H1 (cell line): Measurements from ENCODE around the gene CALU. TPM values are rescaled to one million over a fixed set of nuclear protein-coding genes. Genes with fewer than 3 reads are reported as not detected.

Experiments used
- CTCF ChIA-PET: fragments of 300-600 bp; sonication (Branson Sonifier 250); formaldehyde crosslinking; loops from one replicate; lab custom pipeline; 2021; ENCODE audit not compliant: partially characterized antibody; lab: Charles Lee
- POLR2A ChIA-PET: fragments of 300-600 bp; sonication (Branson Sonifier 250); formaldehyde crosslinking; loops from one replicate; lab custom pipeline; 2021; ENCODE audit warnings: inconsistent platforms; ENCODE audit not compliant: partially characterized antibody; lab: Charles Lee
- DNase-seq, 2 experiments: peaks; one replicate each; pipeline versions ENCODE4 v3.0.0 to v3.0.0-alpha.2; 2010 to 2022; ENCODE audit warnings: low spot score in 2 of 2, low read depth in 1 of 2, mixed read lengths in 1 of 2
- FAIRE-seq: peaks from 2 replicates; lab custom pipeline; 2011; peaks lifted over from hg19 to GRCh38; lab: Jason Lieb, UNC
- H2AFZ ChIP-seq: 2 replicates; pipeline ENCODE4 v1.8.1; 2012; ENCODE audit warnings: low read length, inconsistent platforms
- H2AK5ac ChIP-seq: 2 replicates; pipeline ENCODE4 v1.6.1; 2013; ENCODE audit warnings: low read depth, low read length
- H2BK120ac ChIP-seq: replicated peaks from 2 replicates; pipeline ENCODE3; 2013; ENCODE audit warnings: low read depth, low read length, inconsistent platforms
- H2BK12ac ChIP-seq: 2 replicates; pipeline ENCODE4 v1.6.1; 2013; ENCODE audit warnings: low read depth, low read length
- H2BK15ac ChIP-seq: 2 replicates; pipeline ENCODE4 v1.6.1; 2013; ENCODE audit warnings: low read length
- H2BK20ac ChIP-seq: 2 replicates; pipeline ENCODE4 v1.6.1; 2013; ENCODE audit warnings: low read length
- H2BK5ac ChIP-seq: 2 replicates; pipeline ENCODE4 v1.6.1; 2013; ENCODE audit warnings: low read depth, low read length
- H3K14ac ChIP-seq: 2 replicates; pipeline ENCODE4 v1.6.1; 2013; ENCODE audit warnings: inconsistent platforms; ENCODE audit not compliant: insufficient read length
- H3K18ac ChIP-seq: 2 replicates; pipeline ENCODE4 v1.6.1; 2013; ENCODE audit warnings: low read length; ENCODE audit errors: extremely low read depth
- H3K23ac ChIP-seq: 2 replicates; pipeline ENCODE4 v1.6.1; 2013; ENCODE audit warnings: inconsistent platforms; ENCODE audit not compliant: insufficient read length
- H3K23me2 ChIP-seq: 2 replicates; pipeline ENCODE4 v1.6.1; 2013; ENCODE audit warnings: low read depth, low read length
- H3K27ac ChIP-seq: 2 replicates; pipeline ENCODE4 v1.6.1; 2011; ENCODE audit warnings: low read depth, low read length, inconsistent platforms
- H3K27me3 ChIP-seq, 4 experiments: replicated peaks in 1 of 4; 1 replicate in 1 of 4; 2 replicates in 3 of 4; pipeline versions ENCODE4 v1.6.1 to v1.8.1; 2011 to 2013; ENCODE audit warnings: low read length in 3 of 4, mild to moderate bottlenecking in 3 of 4, inconsistent platforms in 2 of 4, mixed read lengths in 2 of 4, moderate library complexity in 1 of 4; ENCODE audit not compliant: control insufficient read depth in 3 of 4, insufficient read depth in 3 of 4; ENCODE audit errors: extremely low read depth in 1 of 4
- H3K36me3 ChIP-seq, 4 experiments: 2 replicates each; pipeline versions ENCODE4 v1.6.1 to v1.8.1; 2011 to 2013; ENCODE audit warnings: mild to moderate bottlenecking in 4 of 4, low read length in 3 of 4, moderate library complexity in 2 of 4, control low read depth in 1 of 4, inconsistent platforms in 1 of 4; ENCODE audit not compliant: insufficient read depth in 4 of 4, control insufficient read depth in 2 of 4
- H3K4ac ChIP-seq: replicated peaks from 2 replicates; pipeline ENCODE3; 2013; ENCODE audit warnings: low read length, low read depth, mixed read lengths, inconsistent platforms; ENCODE audit not compliant: insufficient read length
- H3K4me1 ChIP-seq, 4 experiments: replicated peaks in 1 of 4; 1 replicate in 1 of 4; 2 replicates in 3 of 4; pipeline versions ENCODE4 v1.6.1 to v1.8.1; 2011 to 2013; ENCODE audit warnings: low read length in 3 of 4, inconsistent platforms in 2 of 4, mixed read lengths in 1 of 4; ENCODE audit not compliant: insufficient read depth in 4 of 4, control insufficient read depth in 3 of 4
- H3K4me2 ChIP-seq, 2 experiments: 2 replicates each; pipeline versions ENCODE4 v1.6.1 to v1.8.1; 2011 to 2013; ENCODE audit warnings: low read depth in 2 of 2, low read length in 2 of 2, control low read depth in 1 of 2, inconsistent platforms in 1 of 2, mild to moderate bottlenecking in 1 of 2; ENCODE audit not compliant: insufficient read depth in 1 of 2
- H3K4me3 ChIP-seq, 4 experiments: fragments of 200-600, 300-600 bp in 1 of 4; sonication (generic), shearing (Covaris generic), sonication (Bioruptor Twin) in 1 of 4; 2 replicates each; pipeline versions ENCODE4 v1.5.1 to v1.8.1; 2011 to 2016; ENCODE audit warnings: low read length in 4 of 4, low read depth in 3 of 4, control low read depth in 2 of 4, inconsistent platforms in 2 of 4, mild to moderate bottlenecking in 2 of 4, mixed read lengths in 1 of 4, moderate library complexity in 1 of 4; ENCODE audit not compliant: insufficient read depth in 2 of 4; ENCODE audit errors: extremely low read depth in 1 of 4
- H3K56ac ChIP-seq: replicated peaks from 2 replicates; pipeline ENCODE3; 2013; ENCODE audit warnings: low read depth, mild to moderate bottlenecking, mixed read lengths, low read length, inconsistent platforms; ENCODE audit not compliant: insufficient read length
- H3K79me1 ChIP-seq: 2 replicates; pipeline ENCODE4 v1.6.1; 2013; ENCODE audit warnings: low read depth, low read length, control low read depth
- H3K79me2 ChIP-seq, 2 experiments: 2 replicates each; pipeline versions ENCODE4 v1.6.1 to v1.8.1; 2012 to 2013; ENCODE audit warnings: low read length in 2 of 2, mild to moderate bottlenecking in 2 of 2, inconsistent platforms in 1 of 2; ENCODE audit not compliant: insufficient read depth in 2 of 2, control insufficient read depth in 1 of 2
- H3K9ac ChIP-seq, 4 experiments: replicated peaks in 1 of 4; 1 replicate in 1 of 4; 2 replicates in 3 of 4; pipeline versions ENCODE4 v1.6.1 to v1.8.1; 2011 to 2013; ENCODE audit warnings: low read depth in 3 of 4, low read length in 3 of 4, control low read depth in 2 of 4, mild to moderate bottlenecking in 2 of 4, moderate library complexity in 2 of 4, inconsistent platforms in 1 of 4; ENCODE audit errors: extremely low read depth in 1 of 4
- H3K9me3 ChIP-seq, 2 experiments: 2 replicates each; pipeline versions ENCODE4 v1.6.1 to v1.8.1; 2012 to 2013; ENCODE audit warnings: mild to moderate bottlenecking in 2 of 2, moderate library complexity in 2 of 2, control low read depth in 1 of 2, inconsistent platforms in 1 of 2, low read depth in 1 of 2, low read length in 1 of 2, mixed read lengths in 1 of 2; ENCODE audit not compliant: insufficient read depth in 2 of 2
- H4K20me1 ChIP-seq, 2 experiments: replicated peaks in 1 of 2; 2 replicates each; pipeline versions ENCODE3 to v1.8.1; 2011 to 2013; ENCODE audit warnings: inconsistent platforms in 2 of 2, low read length in 2 of 2, mild to moderate bottlenecking in 1 of 2; ENCODE audit not compliant: insufficient read depth in 2 of 2, control insufficient read depth in 1 of 2
- H4K5ac ChIP-seq: 2 replicates; pipeline ENCODE4 v1.6.1; 2013; ENCODE audit warnings: low read length, low read depth, mixed read lengths, inconsistent platforms; ENCODE audit not compliant: insufficient read length
- H4K8ac ChIP-seq: 2 replicates; pipeline ENCODE4 v1.8.0; 2013; ENCODE audit warnings: mild to moderate bottlenecking, moderate library complexity, low read length, inconsistent platforms; ENCODE audit not compliant: insufficient read depth; ENCODE audit errors: extremely low read depth
- H4K91ac ChIP-seq: replicated peaks from 2 replicates; pipeline ENCODE3; 2013; ENCODE audit warnings: low read length, mixed read lengths, inconsistent platforms; ENCODE audit not compliant: insufficient read length
- CBX8 ChIP-seq: fragments of 300-800, 300-1000 bp; sonication (generic); IDR thresholded peaks from 2 replicates; pipeline ENCODE4 v1.7.1; 2016; ENCODE audit warnings: low read depth, low read length, borderline replicate concordance
- CHD1 ChIP-seq: IDR thresholded peaks from 2 replicates; pipeline ENCODE4 v1.6.1; 2012; ENCODE audit warnings: low read depth, low read length, improper control_type of control experiment
- EGR1 ChIP-seq: IDR thresholded peaks from 2 replicates; pipeline ENCODE4 v1.6.1; 2011; ENCODE audit warnings: low read depth, low read length, borderline replicate concordance
- KDM4A ChIP-seq: IDR thresholded peaks from one replicate; pipeline ENCODE4 v1.7.1; 2012; ENCODE audit warnings: low read depth, mild to moderate bottlenecking, moderate library complexity, low read length, inconsistent platforms; ENCODE audit not compliant: severe bottlenecking
- MAFK ChIP-seq: IDR thresholded peaks from 2 replicates; pipeline ENCODE4 v1.6.1; 2012; ENCODE audit warnings: low read depth, mild to moderate bottlenecking, improper control_type of control experiment, low read length
- POLR2AphosphoS5 ChIP-seq: IDR thresholded peaks from 2 replicates; pipeline ENCODE4 v1.6.1; 2011; ENCODE audit warnings: low read depth, low read length
- RAD21 ChIP-seq, 2 experiments: IDR thresholded peaks in 1 of 2; conservative IDR thresholded peaks in 1 of 2; 2 replicates each; pipeline ENCODE4 v1.6.1; 2011; ENCODE audit warnings: low read depth in 2 of 2, low read length in 2 of 2, improper control_type of control experiment in 1 of 2, inconsistent platforms in 1 of 2, mild to moderate bottlenecking in 1 of 2, moderate library complexity in 1 of 2
- SIRT6 ChIP-seq: IDR thresholded peaks from one replicate; pipeline ENCODE4 v1.7.1; 2012; ENCODE audit warnings: low read length, inconsistent platforms
- SP1 ChIP-seq: IDR thresholded peaks from 2 replicates; pipeline ENCODE4 v1.6.1; 2011; ENCODE audit warnings: low read depth, low read length
- SP2 ChIP-seq: IDR thresholded peaks from 2 replicates; pipeline ENCODE4 v1.6.1; 2012; ENCODE audit warnings: mild to moderate bottlenecking, low read length, inconsistent platforms
- SP4 ChIP-seq: IDR thresholded peaks from 2 replicates; pipeline ENCODE4 v1.6.1; 2012; ENCODE audit warnings: low read length, inconsistent platforms
- TAF1 ChIP-seq: IDR thresholded peaks from 2 replicates; pipeline ENCODE4 v1.6.1; 2011; ENCODE audit warnings: mild to moderate bottlenecking, low read depth, low read length
- WGBS, 2 experiments: shearing (Covaris generic) in 1 of 2; methylation state at CpG; one replicate each; pipeline versions ENCODE4 v1.1.6 to v1.1.7; 2013 to 2015; ENCODE audit warnings: low lambda C conversion rate in 2 of 2, mixed read lengths in 2 of 2, inconsistent platforms in 1 of 2, low coverage in 1 of 2, missing lambda C conversion rate in 1 of 2; ENCODE audit not compliant: insufficient replicate concordance in 2 of 2, insufficient coverage in 1 of 2, insufficient read length in 1 of 2; ENCODE audit errors: extremely low coverage in 1 of 2, missing lambda C conversion rate in 1 of 2; 5-methylcytosine and 5-hydroxymethylcytosine counted together
- polyA plus RNA-seq, 7 experiments: library from polyadenylated mRNA; depleted of rRNA in 3 of 7; stranded (reverse) in 5 of 7; unstranded in 2 of 7; fragments of >200 nt in 5 of 7; fragments of 200-250 nt in 2 of 7; gene quantifications; 1 replicate in 5 of 7; 2 replicates in 1 of 7; 4 replicates in 1 of 7; pipeline versions ENCODE4 v1.2.1 to v1.2.3, GENCODE V29; 2011 to 2013; ENCODE audit warnings: missing spikeins in 2 of 7, mixed read lengths in 2 of 7
- total RNA-seq: library from RNA; stranded (reverse); fragmentation: NEBNext Ultra II Directional; extraction: Animal tissue kit (Norgen Biotek cat#: 25700); gene quantifications from 2 replicates; pipeline ENCODE4 v1.2.1, GENCODE V29; 2021
- TF ChIP-seq, protein P1 (sequence below): IDR thresholded peaks from 2 replicates; pipeline ENCODE4 v1.6.1; 2012; ENCODE audit warnings: low read length, inconsistent platforms

The CALU gene
- total and polyA plus RNA-seq, 2 of the 8 experiments (the other 6 are each of a cell fraction or from before 2014, with no cell fraction given) = 67.2 to 170 TPM

DNA sequence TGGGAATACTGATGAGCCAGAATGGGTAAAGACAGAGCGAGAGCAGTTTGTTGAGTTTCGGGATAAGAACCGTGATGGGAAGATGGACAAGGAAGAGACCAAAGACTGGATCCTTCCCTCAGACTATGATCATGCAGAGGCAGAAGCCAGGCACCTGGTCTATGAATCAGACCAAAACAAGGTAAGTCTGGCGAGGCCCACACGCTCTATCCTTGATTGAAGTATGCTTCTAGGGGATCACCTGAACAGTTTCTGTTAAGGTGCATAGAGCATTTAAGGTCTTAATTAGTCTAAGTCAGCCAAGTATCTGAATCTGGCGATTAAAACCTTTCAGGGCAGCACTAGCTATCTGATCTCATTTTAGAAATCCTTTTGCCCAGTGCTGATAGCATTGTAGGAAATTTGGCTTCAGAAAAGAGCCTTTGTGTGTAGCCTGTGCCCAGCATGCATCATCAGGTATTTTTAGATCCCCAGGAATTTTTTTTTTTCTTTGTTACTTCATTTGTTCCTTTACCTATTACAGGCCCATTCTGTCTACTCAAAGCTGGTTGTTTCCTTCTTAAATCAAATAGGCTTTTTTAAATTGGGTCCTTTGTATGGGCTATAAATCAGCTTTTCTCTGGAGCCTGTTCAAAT lies 28.4 kb downstream of the CALU start:
- Histone ChIP-seq H3K4me1 (no peaks in the 10 kb centered on the region), H3K56ac (no peak overlapping the region), H3K27me3 (no peaks in the 10 kb centered on the region), H3K79me1 (no peaks in the 10 kb centered on the region), H3K4me2 (no peak overlapping the region), H2BK120ac (no peak overlapping the region), H3K4ac (no peak overlapping the region), H3K9ac (no peak overlapping the region), H3K23ac (no peak overlapping the region), H2AK5ac (no peak overlapping the region), H3K23me2 (no peaks in the 10 kb centered on the region), H2BK12ac (no peak overlapping the region), H2BK15ac (no peak overlapping the region), H3K9me3 (no peaks in the 10 kb centered on the region), H4K91ac (no peak overlapping the region), H4K20me1 (peaks cover 0 to 2% of the 10 kb centered on the region in 2 experiments), H3K36me3 (peaks cover 18 to 83% (median 48%) of the 10 kb centered on the region in 4 experiments), H3K27ac (no peak overlapping the region), H3K79me2 (no peaks in the 10 kb centered on the region), H3K18ac (no peak overlapping the region), H4K8ac (no peak overlapping the region), H4K5ac (no peak overlapping the region), H3K4me3 (no peak overlapping the region), H2BK5ac (no peak overlapping the region), H2BK20ac (no peak overlapping the region), H3K14ac (no peak overlapping the region), H2AFZ (no peak overlapping the region)
- FAIRE-seq (no peak), DNase-seq (no peak)
- POLR2A ChIA-PET = interaction anchor here (0.6 to 1.4 kb wide), 2 partner anchors 21 to 153 kb away, joined by 3 read pairs; no protein-coding TSS in a partner anchor
- WGBS, 2 experiments = 97% methylated on average over 6 of the region's 6 CpGs; no CpG with 5 or more reads in 1 of the 2 experiments
- CTCF ChIA-PET = interaction anchor here (1.4 kb wide), 1 partner anchor 113 kb away, joined by 4 read pairs; no protein-coding TSS in a partner anchor
- TF ChIP-seq KDM4A (no peak), POLR2AphosphoS5 (no peak), RAD21 (IDR thresholded peaks at IDR 0.05 in 1 of 2, conservative IDR thresholded peaks at IDR 0.05 in 1 of 2; ENCODE audit: low read depth in 2 of 2, low read length in 2 of 2) (no peak), SP1 (no peak), EGR1 (no peak), CBX8 (no peak), SP2 (no peak), TAF1 (no peak), SP4 (no peak), MAFK (no peak), CHD1 (no peak), SIRT6 (no peak)
- TF ChIP-seq, protein P1, sequence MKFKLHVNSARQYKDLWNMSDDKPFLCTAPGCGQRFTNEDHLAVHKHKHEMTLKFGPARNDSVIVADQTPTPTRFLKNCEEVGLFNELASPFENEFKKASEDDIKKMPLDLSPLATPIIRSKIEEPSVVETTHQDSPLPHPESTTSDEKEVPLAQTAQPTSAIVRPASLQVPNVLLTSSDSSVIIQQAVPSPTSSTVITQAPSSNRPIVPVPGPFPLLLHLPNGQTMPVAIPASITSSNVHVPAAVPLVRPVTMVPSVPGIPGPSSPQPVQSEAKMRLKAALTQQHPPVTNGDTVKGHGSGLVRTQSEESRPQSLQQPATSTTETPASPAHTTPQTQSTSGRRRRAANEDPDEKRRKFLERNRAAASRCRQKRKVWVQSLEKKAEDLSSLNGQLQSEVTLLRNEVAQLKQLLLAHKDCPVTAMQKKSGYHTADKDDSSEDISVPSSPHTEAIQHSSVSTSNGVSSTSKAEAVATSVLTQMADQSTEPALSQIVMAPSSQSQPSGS = no peak
